Fibroblast of pulmonary artery (primary cell): Measurements from ENCODE around the gene RAB32.

Experiments
- DNase-seq: peaks from one replicate; pipeline ENCODE4 v3.0.0-alpha.2; 2010; ENCODE audit warnings: low read depth
- H3K4me3 ChIP-seq: replicated peaks from 2 replicates; pipeline ENCODE4 v1.5.1; 2011; ENCODE audit warnings: low read depth, mild to moderate bottlenecking, control low read depth, low read length, moderate library complexity
- TF ChIP-seq, protein P1 (sequence below): IDR thresholded peaks from 2 replicates; pipeline ENCODE4 v1.5.1; 2011; ENCODE audit warnings: mild to moderate bottlenecking, control low read depth, low read length, inconsistent platforms; ENCODE audit errors: missing control alignments

Gene RAB32

DNA sequence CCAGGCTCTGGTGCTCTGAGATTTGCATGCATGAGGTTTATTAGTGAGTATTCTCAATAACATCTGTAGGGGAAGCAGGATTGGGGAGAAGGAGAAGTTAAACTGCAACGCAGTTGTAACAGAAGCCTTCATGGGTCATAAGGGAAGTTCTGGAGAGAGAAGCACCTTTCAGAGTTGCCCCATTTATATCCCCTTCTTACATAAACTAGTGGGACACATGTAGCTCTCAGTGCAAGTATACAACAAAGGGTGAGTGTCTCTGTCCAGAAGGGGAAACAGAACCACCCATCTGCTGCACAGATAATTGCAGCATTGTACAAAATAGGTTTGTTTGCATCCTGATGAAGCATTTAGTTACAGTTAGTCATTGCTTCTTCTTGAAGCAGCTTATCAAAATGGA is 50.9 kb downstream of the RAB32 start:
- no peak overlapping the region for H3K4me3 ChIP-seq
- no peak for DNase-seq
- TF ChIP-seq, protein P1, sequence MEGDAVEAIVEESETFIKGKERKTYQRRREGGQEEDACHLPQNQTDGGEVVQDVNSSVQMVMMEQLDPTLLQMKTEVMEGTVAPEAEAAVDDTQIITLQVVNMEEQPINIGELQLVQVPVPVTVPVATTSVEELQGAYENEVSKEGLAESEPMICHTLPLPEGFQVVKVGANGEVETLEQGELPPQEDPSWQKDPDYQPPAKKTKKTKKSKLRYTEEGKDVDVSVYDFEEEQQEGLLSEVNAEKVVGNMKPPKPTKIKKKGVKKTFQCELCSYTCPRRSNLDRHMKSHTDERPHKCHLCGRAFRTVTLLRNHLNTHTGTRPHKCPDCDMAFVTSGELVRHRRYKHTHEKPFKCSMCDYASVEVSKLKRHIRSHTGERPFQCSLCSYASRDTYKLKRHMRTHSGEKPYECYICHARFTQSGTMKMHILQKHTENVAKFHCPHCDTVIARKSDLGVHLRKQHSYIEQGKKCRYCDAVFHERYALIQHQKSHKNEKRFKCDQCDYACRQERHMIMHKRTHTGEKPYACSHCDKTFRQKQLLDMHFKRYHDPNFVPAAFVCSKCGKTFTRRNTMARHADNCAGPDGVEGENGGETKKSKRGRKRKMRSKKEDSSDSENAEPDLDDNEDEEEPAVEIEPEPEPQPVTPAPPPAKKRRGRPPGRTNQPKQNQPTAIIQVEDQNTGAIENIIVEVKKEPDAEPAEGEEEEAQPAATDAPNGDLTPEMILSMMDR, result no peak

- DNase-seq, result no peak
- TF ChIP-seq, protein P1, result no peak
- H3K4me3 ChIP-seq, result no peak overlapping the region
Observed at GRCh38 chr6:146595972-146596731, 52.5 kb downstream of the RAB32 start.

- TF ChIP-seq, protein P1, result no peak
- peak within 1 kb of the TSS; percentile 57 for H3K4me3 ChIP-seq
- peak; percentile 59 for DNase-seq
Observed at GRCh38 chr6:146598772-146599405, 55.3 kb downstream of the RAB32 start, which contains the start of gene ADGB. TSS of gene ADGB (plus strand) at chr6:146598972. CDS start at chr6:146599041, 69 bp downstream.

DNA sequence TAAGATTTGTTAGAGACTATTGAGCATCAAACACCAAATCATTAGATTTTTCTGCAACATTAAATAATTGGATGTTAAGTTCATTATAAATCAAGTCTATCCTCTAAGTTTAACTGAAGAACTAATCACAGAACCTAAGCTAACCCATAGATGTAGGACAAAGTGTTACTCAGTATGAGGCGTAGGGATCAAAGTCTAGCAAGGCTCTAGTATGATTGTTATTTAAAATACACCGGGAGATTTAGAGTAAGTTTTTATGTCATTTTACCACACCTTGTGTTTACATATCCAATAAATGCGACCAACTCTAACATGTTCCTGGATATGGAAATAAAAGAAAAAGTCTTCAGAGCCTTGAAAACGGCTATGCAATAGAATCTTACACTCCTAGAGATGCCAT is 57.7 kb downstream of the RAB32 start:
- DNase-seq, result no peak
- TF ChIP-seq, protein P1, result no peak
- H3K4me3 ChIP-seq, result no peak overlapping the region

DNA sequence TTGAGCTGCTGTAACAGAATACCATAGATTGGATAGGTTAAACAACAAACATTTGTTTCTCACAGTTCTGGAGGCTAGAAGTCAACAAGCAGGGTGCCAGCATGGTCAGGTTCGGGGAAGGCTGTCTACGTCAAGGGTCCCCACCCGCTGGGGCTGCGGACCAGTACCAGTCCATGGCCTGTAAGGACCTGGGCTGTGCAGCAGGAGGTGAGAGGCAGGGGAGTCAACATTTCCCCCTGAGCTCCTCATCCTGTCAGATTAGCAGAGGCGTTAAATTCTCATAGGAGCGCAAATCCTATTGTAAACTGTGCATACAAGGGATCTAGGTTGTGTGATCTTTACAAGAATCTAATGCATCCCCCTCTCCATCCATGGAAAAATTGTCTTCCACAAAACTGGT is 58.9 kb downstream of the RAB32 start:
- no peak overlapping the region for H3K4me3 ChIP-seq
- DNase-seq, result no peak
- TF ChIP-seq, protein P1, result no peak
